GM13976 (cell line): ENCODE results near the gene PTPN12.

Experiments used
- DNase-seq: peaks from one replicate; pipeline ENCODE4 v3.0.0; 2012; ENCODE audit warnings: low spot score
- CTCF ChIP-seq: IDR thresholded peaks from 2 replicates; pipeline ENCODE4 v1.5.1; 2012; ENCODE audit warnings: borderline replicate concordance, mild to moderate bottlenecking; ENCODE audit not compliant: insufficient read depth; ENCODE audit errors: extremely low read depth, missing control alignments, control extremely low read depth
- in situ Hi-C: fragments of 300-500 bp; cut with MboI; formaldehyde crosslinking; loops from one replicate; pipeline ENCODE4 v1.12.0; 2022; ENCODE audit warnings: low sequenced_read_pairs, mixed read lengths, inconsistent platforms; ENCODE audit not compliant: unreplicated experiment

The PTPN12 gene

GRCh38 chr7:77575187-77575586 lies 38.1 kb downstream of the PTPN12 start:
- no peak for DNase-seq
- in situ Hi-C loops: no loop called here
- no peak for TF ChIP-seq CTCF

- DNase-seq: no peak
- in situ Hi-C loops: no loop called here
- TF ChIP-seq CTCF: no peak
These were observed 39.8 kb downstream of the PTPN12 start for GRCh38 chr7:77576856-77577255.

- in situ Hi-C loops: no loop called here
- TF ChIP-seq CTCF: no peak
- no peak for DNase-seq
These were observed 42.7 kb downstream of the PTPN12 start for GRCh38 chr7:77579797-77580196.

- in situ Hi-C loops: no loop called here
- no peak for DNase-seq
- TF ChIP-seq CTCF: no peak
These were observed 43.8 kb downstream of the PTPN12 start for GRCh38 chr7:77580762-77581350.

- no peak for DNase-seq
- no peak for TF ChIP-seq CTCF
- in situ Hi-C loops: no loop called here
These were observed 50.2 kb downstream of the PTPN12 start for GRCh38 chr7:77587272-77587671.

- in situ Hi-C loops: no loop called here
- no peak for DNase-seq
- TF ChIP-seq CTCF: no peak
These were observed 63.9 kb downstream of the PTPN12 start for GRCh38 chr7:77600952-77601351.

- TF ChIP-seq CTCF: no peak
- in situ Hi-C loops: no loop called here
These were observed 69.5 kb downstream of the PTPN12 start for GRCh38 chr7:77606562-77606961.

More at GRCh38 chr7:77606562-77606961, 69.5 kb downstream of the PTPN12 start:
- DNase-seq: no peak
